ENCODE data around the gene MIA3. TPM values are rescaled to one million over a fixed set of nuclear protein-coding genes. Genes with fewer than 3 reads are reported as not detected.

MIA3 gene
- total and polyA plus RNA-seq, 2 of the 4 experiments (the other 2 are of a cell fraction) = 35.0 to 45.4 TPM

GRCh38 chr1:222588135-222588534, 29.8 kb upstream of the MIA3 start:
- Histone ChIP-seq H3K18ac (ENCODE audit: low read depth, low read length) (no peak overlapping the region), H3K23ac (ENCODE audit: low read depth, low read length) (no peak overlapping the region), H3K9ac (ENCODE audit: low read depth, low read length) (no peak overlapping the region), H3K14ac (replicated peaks; ENCODE audit: low read depth, low read length) (no peak overlapping the region), H3K56ac (ENCODE audit: extremely low read depth, insufficient read depth, low read length) (no peak overlapping the region), H2AK9ac (replicated peaks; ENCODE audit: low read depth, low read length, poor library complexity) (no peak overlapping the region), H2BK5ac (ENCODE audit: low read depth, low read length, poor library complexity, severe bottlenecking) (no peak overlapping the region), H3K9me3 (ENCODE audit: control insufficient read depth, insufficient read depth, low read length) (no peaks in the 10 kb centered on the region), H4K91ac (ENCODE audit: insufficient read depth, low read depth, low read length) (no peak overlapping the region), H3K36me3 (ENCODE audit: control insufficient read depth, insufficient read depth, low read length) (peaks cover 3% of the 10 kb centered on the region; the same call in 1 of the 2 replicates), H2BK20ac (ENCODE audit: low read depth, low read length) (no peak overlapping the region), H3K27ac (ENCODE audit: insufficient read depth, low read length) (no peak overlapping the region), H2BK15ac (ENCODE audit: low read depth, low read length) (no peak overlapping the region), H2AK5ac (ENCODE audit: low read depth, low read length) (no peak overlapping the region), H3K4me2 (ENCODE audit: low read depth, low read length) (no peak overlapping the region), H3K9me1 (ENCODE audit: insufficient read depth, low read length) (no peaks in the 10 kb centered on the region), H4K5ac (ENCODE audit: low read depth, low read length) (no peak overlapping the region), H4K20me1 (ENCODE audit: insufficient read depth, low read length) (no peaks in the 10 kb centered on the region), H3K27me3 (ENCODE audit: control insufficient read depth, insufficient read depth, low read length) (no peaks in the 10 kb centered on the region), H2AFZ (replicated peaks; ENCODE audit: low read length, poor library complexity) (no peak overlapping the region), H3K4me1 (ENCODE audit: control insufficient read depth, insufficient read depth, low read length) (peaks cover 4% of the 10 kb centered on the region; the same call in 1 of the 2 replicates), H3K4ac (ENCODE audit: low read depth, low read length) (no peak overlapping the region), H4K8ac (ENCODE audit: low read depth in 2 of 2, low read length in 2 of 2) (no peak overlapping the region), H3K4me3 (ENCODE audit: insufficient read depth, low read depth, low read length) (no peak overlapping the region), H3K79me1 (ENCODE audit: low read depth in 1 of 2, low read length in 2 of 2) (peaks cover 13 to 21% of the 10 kb centered on the region in 2 experiments), H2BK120ac (ENCODE audit: low read depth, low read length) (no peak overlapping the region)
- ChIA-PET CTCF (interaction anchor here (1.0 kb wide), 1 partner anchor 123 kb away, joined by 3 read pairs; no protein-coding TSS in a partner anchor), POLR2A (ENCODE audit: unreplicated experiment) (no interaction called here)
- in situ Hi-C loops (cut with MboI; ENCODE audit: low sequenced_read_pairs) = no loop called here
- dilution Hi-C loops (cut with HindIII; ENCODE audit: low sequenced_read_pairs, unreplicated experiment) = no loop called here
- TF ChIP-seq CEBPB (IDR thresholded peaks at IDR 0.05; ENCODE audit: low read depth, low read length) (no peak), CTCF (conservative IDR thresholded peaks at IDR 0.05; ENCODE audit: low read depth, low read length) (no peak), MAFK (IDR thresholded peaks at IDR 0.05; ENCODE audit: low read depth, low read length) (no peak), SMC3 (IDR thresholded peaks at IDR 0.05; ENCODE audit: low read depth, low read length) (no peak), BHLHE40 (IDR thresholded peaks at IDR 0.05; ENCODE audit: low read depth, low read length) (no peak), MXI1 (IDR thresholded peaks at IDR 0.05; ENCODE audit: borderline replicate concordance, low read depth, low read length) (no peak), NFE2L2 (IDR thresholded peaks at IDR 0.05; ENCODE audit: low read depth, low read length) (no peak), CHD1 (IDR thresholded peaks at IDR 0.05; ENCODE audit: low read depth, low read length) (no peak), RCOR1 (IDR thresholded peaks at IDR 0.05; ENCODE audit: insufficient replicate concordance, low read length) (no peak), RAD21 (IDR thresholded peaks at IDR 0.05; ENCODE audit: low read length) (no peak), FOS (IDR thresholded peaks at IDR 0.05; ENCODE audit: low read depth, low read length) (no peak), RFX5 (IDR thresholded peaks at IDR 0.05; ENCODE audit: low read depth, low read length) (no peak)
- no CpG with 5 or more reads among the region's 1 CpG for WGBS, 2 experiments (ENCODE audit: extremely low coverage in 2 of 2, insufficient read length in 1 of 2)
- ATAC-seq (ENCODE audit: low read depth) (no peak), DNase-seq (no peak)
- BruUV-seq (replicated peaks) = no TSS peak
- intact Hi-C loops (cut with micrococcal nuclease) = no loop called here
